ENCODE data around the gene NUDT21.

GRCh38 chr16:56426585-56426984 is 24.5 kb downstream of the NUDT21 start:
- TF ChIP-seq CTCF (IDR thresholded peaks at IDR 0.05): no peak
- no peak for TF ChIP-seq SIN3A (IDR thresholded peaks at IDR 0.05; ENCODE audit: borderline replicate concordance, insufficient read depth, low read depth, low read length)
- TF ChIP-seq POLR2AphosphoS5 (IDR thresholded peaks at IDR 0.05; ENCODE audit: low read depth, low read length): no peak
- TF ChIP-seq REST (IDR thresholded peaks at IDR 0.05; ENCODE audit: insufficient read depth in 1 of 2, low read depth in 2 of 2, low read length in 1 of 2): no peak
- no peak for TF ChIP-seq TCF7L2 (IDR thresholded peaks at IDR 0.05; ENCODE audit: low read depth, low read length)
